GM23338 (cell line): ENCODE results near the gene TRAPPC3L. TPM values are rescaled to one million over a fixed set of nuclear protein-coding genes. Genes with fewer than 3 reads are reported as not detected.

Source experiments
- ATAC-seq: fragments of 200-7000 bp; cut with Tn5 transposase; 3 replicates; pipeline ENCODE4 v1.9.1; 2020
- DNase-seq: peaks from one replicate; pipeline ENCODE4 v3.0.0-alpha.2; 2015; ENCODE audit warnings: low spot score
- H2AFZ ChIP-seq: fragments of 200-600 bp; sonication (generic); 2 replicates; pipeline ENCODE4 v1.8.0; 2016; ENCODE audit warnings: antibody characterized with exemption, mild to moderate bottlenecking, moderate library complexity
- H3F3A ChIP-seq: fragments of 200-600 bp; sonication (generic); replicated peaks from 2 replicates; pipeline ENCODE4 v1.8.0; 2017; ENCODE audit warnings: antibody characterized with exemption, mixed run types, low read depth
- H3K27ac ChIP-seq: fragments of 200-600 bp; sonication (generic); 2 replicates; pipeline ENCODE4 v1.6.1; 2016; ENCODE audit warnings: low read depth
- H3K27me3 ChIP-seq: fragments of 200-600 bp; sonication (generic); 2 replicates; pipeline ENCODE4 v1.8.0; 2016; ENCODE audit warnings: mild to moderate bottlenecking, mixed run types, moderate library complexity; ENCODE audit not compliant: insufficient read depth
- H3K36me3 ChIP-seq: fragments of 200-600 bp; sonication (generic); 2 replicates; pipeline ENCODE4 v1.8.0; 2016; ENCODE audit warnings: mild to moderate bottlenecking; ENCODE audit not compliant: insufficient read depth
- H3K4me1 ChIP-seq: fragments of 200-600 bp; sonication (generic); 2 replicates; pipeline ENCODE4 v1.8.0; 2016; ENCODE audit warnings: mild to moderate bottlenecking, moderate library complexity; ENCODE audit not compliant: insufficient read depth
- H3K4me2 ChIP-seq: fragments of 200-600 bp; sonication (generic); 2 replicates; pipeline ENCODE4 v1.7.1; 2017; ENCODE audit warnings: mixed run types
- H3K4me3 ChIP-seq: fragments of 200-600 bp; sonication (generic); 2 replicates; pipeline ENCODE4 v1.6.1; 2016; ENCODE audit warnings: mixed run types
- H3K79me2 ChIP-seq: fragments of 200-600 bp; sonication (generic); replicated peaks from 2 replicates; pipeline ENCODE4 v1.8.0; 2017; ENCODE audit warnings: mild to moderate bottlenecking; ENCODE audit not compliant: insufficient read depth
- H3K9me2 ChIP-seq: fragments of 200-600 bp; sonication (generic); 2 replicates; pipeline ENCODE4 v1.8.0; 2017; ENCODE audit not compliant: insufficient read depth
- H4K20me1 ChIP-seq: fragments of 200-600 bp; sonication (generic); replicated peaks from 2 replicates; pipeline ENCODE4 v1.8.0; 2017; ENCODE audit warnings: mild to moderate bottlenecking; ENCODE audit not compliant: insufficient read depth
- H3K27ac Mint-ChIP-seq: 2 replicates; pipeline ENCODE4 v1.8.0; 2020; ENCODE audit warnings: inconsistent platforms, mild to moderate bottlenecking, moderate library complexity, mixed read lengths
- H3K27me3 Mint-ChIP-seq: 3 replicates; pipeline ENCODE4 v1.8.0; 2022; ENCODE audit warnings: low read depth, mild to moderate bottlenecking, moderate library complexity, mixed read lengths, inconsistent platforms; ENCODE audit not compliant: insufficient read depth, poor library complexity
- H3K36me3 Mint-ChIP-seq: 3 replicates; pipeline ENCODE4 v1.8.0; 2021; ENCODE audit warnings: low read depth, mild to moderate bottlenecking, inconsistent platforms, moderate library complexity, mixed read lengths
- H3K4me1 Mint-ChIP-seq: 3 replicates; pipeline ENCODE4 v1.8.0; 2020; ENCODE audit warnings: mild to moderate bottlenecking, inconsistent platforms, mixed read lengths
- H3K4me3 Mint-ChIP-seq: 3 replicates; pipeline ENCODE4 v1.8.0; 2021; ENCODE audit warnings: moderate library complexity, mild to moderate bottlenecking, inconsistent platforms, mixed read lengths
- H3K9me3 Mint-ChIP-seq: 3 replicates; pipeline ENCODE4 v1.8.0; 2020; ENCODE audit warnings: moderate library complexity, mild to moderate bottlenecking, inconsistent platforms, mixed read lengths
- CREB1 ChIP-seq: fragments of 250-450 bp; sonication (Bioruptor Pico); IDR thresholded peaks from 2 replicates; pipeline ENCODE4 v1.5.0; 2020; ENCODE audit warnings: low read depth, mild to moderate bottlenecking, moderate library complexity
- EZH2phosphoT487 ChIP-seq: fragments of 200-600 bp; sonication (generic); IDR thresholded peaks from one replicate; pipeline ENCODE4 v1.8.1; 2018; ENCODE audit warnings: antibody characterized with exemption; ENCODE audit not compliant: unreplicated experiment
- JUNB ChIP-seq: IDR thresholded peaks from one replicate; pipeline ENCODE4 v1.6.1; 2016; ENCODE audit warnings: antibody characterized with exemption; ENCODE audit not compliant: unreplicated experiment
- STAT1 ChIP-seq: IDR thresholded peaks from one replicate; pipeline ENCODE4 v1.6.1; 2016; ENCODE audit warnings: antibody characterized with exemption; ENCODE audit not compliant: unreplicated experiment
- ZNF114 ChIP-seq: fragments of 250-450 bp; sonication (Bioruptor Pico); IDR thresholded peaks from 2 replicates; pipeline ENCODE4 v1.5.0; 2020; ENCODE audit warnings: mild to moderate bottlenecking, moderate library complexity
- ZNF331 ChIP-seq: fragments of 250-450 bp; sonication (Bioruptor Pico); IDR thresholded peaks from 2 replicates; pipeline ENCODE4 v1.5.0; 2020; ENCODE audit warnings: low read depth, mild to moderate bottlenecking, moderate library complexity
- polyA plus RNA-seq: library from polyadenylated mRNA; unstranded; fragments of >200 nt; fragmentation: Nextera tagmentation; extraction: Ambion mirVana; gene quantifications from 2 replicates; pipeline ENCODE4 v1.2.1, GENCODE V29; 2016
- total RNA-seq: library from RNA; depleted of rRNA; stranded (reverse); fragments of >200 nt; shearing (Covaris generic); gene quantifications from 2 replicates; pipeline ENCODE4 v1.2.3, GENCODE V29; 2014
- TF ChIP-seq, protein P1 (sequence below): IDR thresholded peaks from 2 replicates; pipeline ENCODE4 v1.6.1; 2016; ENCODE audit warnings: antibody characterized with exemption
- TF ChIP-seq, protein P2 (sequence below), 2 experiments: fragments of 200-600 bp in 1 of 2; sonication (generic) in 1 of 2; conservative IDR thresholded peaks; 2 replicates each; pipeline versions ENCODE4 v1.5.1 to v1.6.1; 2016 to 2017; ENCODE audit warnings: antibody characterized with exemption in 2 of 2, low read depth in 2 of 2, mild to moderate bottlenecking in 2 of 2, moderate library complexity in 1 of 2

The TRAPPC3L gene
- total and polyA plus RNA-seq, 2 experiments from 2014 or later = not detected

DNA sequence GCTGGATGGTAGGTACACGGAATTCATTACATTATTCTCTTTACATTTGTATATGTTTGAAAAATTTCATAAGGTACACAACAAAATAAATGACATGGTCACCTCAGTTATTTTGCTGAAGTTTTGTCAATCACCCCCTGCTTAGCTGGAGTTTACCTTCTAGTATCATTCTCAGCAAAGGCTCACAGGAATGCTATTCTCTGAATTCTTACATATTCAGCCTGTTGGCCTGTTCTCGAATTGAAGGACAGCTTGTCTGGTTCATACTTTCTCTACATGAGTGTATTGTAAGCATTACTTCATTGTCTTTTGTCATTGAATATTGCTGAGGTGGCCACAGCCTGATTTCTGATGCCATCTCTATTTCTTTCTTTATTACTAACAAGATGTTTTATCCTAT lies 21.2 kb downstream of the TRAPPC3L start:
- no peaks in the 10 kb centered on the region for H3K79me2 ChIP-seq
- DNase-seq = peak; percentile 62
- H3F3A ChIP-seq = no peaks in the 10 kb centered on the region
- Mint-ChIP-seq H3K36me3 (no peaks in the 10 kb centered on the region), H3K4me3 (no peak overlapping the region), H3K27me3 (peaks cover 2% of the 10 kb centered on the region), H3K4me1 (peaks cover 29% of the 10 kb centered on the region), H3K9me3 (no peaks in the 10 kb centered on the region), H3K27ac (no peak overlapping the region; the same call in 1 of the 2 replicates)
- no peak overlapping the region for H3K27ac ChIP-seq
- TF ChIP-seq ZNF114 (CRISPR knock-in tag) (no peak), JUNB (no peak), ZNF331 (CRISPR knock-in tag) (no peak), CREB1 (CRISPR knock-in tag) (no peak), EZH2phosphoT487 (no peak)
- TF ChIP-seq, protein P1, sequence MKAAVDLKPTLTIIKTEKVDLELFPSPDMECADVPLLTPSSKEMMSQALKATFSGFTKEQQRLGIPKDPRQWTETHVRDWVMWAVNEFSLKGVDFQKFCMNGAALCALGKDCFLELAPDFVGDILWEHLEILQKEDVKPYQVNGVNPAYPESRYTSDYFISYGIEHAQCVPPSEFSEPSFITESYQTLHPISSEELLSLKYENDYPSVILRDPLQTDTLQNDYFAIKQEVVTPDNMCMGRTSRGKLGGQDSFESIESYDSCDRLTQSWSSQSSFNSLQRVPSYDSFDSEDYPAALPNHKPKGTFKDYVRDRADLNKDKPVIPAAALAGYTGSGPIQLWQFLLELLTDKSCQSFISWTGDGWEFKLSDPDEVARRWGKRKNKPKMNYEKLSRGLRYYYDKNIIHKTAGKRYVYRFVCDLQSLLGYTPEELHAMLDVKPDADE = no peak
- TF ChIP-seq, protein P2, sequence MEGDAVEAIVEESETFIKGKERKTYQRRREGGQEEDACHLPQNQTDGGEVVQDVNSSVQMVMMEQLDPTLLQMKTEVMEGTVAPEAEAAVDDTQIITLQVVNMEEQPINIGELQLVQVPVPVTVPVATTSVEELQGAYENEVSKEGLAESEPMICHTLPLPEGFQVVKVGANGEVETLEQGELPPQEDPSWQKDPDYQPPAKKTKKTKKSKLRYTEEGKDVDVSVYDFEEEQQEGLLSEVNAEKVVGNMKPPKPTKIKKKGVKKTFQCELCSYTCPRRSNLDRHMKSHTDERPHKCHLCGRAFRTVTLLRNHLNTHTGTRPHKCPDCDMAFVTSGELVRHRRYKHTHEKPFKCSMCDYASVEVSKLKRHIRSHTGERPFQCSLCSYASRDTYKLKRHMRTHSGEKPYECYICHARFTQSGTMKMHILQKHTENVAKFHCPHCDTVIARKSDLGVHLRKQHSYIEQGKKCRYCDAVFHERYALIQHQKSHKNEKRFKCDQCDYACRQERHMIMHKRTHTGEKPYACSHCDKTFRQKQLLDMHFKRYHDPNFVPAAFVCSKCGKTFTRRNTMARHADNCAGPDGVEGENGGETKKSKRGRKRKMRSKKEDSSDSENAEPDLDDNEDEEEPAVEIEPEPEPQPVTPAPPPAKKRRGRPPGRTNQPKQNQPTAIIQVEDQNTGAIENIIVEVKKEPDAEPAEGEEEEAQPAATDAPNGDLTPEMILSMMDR (conservative IDR thresholded peaks at IDR 0.05; ENCODE audit: low read depth in 2 of 2) = no peak
- H3K9me2 ChIP-seq = no peaks in the 10 kb centered on the region
- no peaks in the 10 kb centered on the region for H3K36me3 ChIP-seq
- no peaks in the 10 kb centered on the region for H3K27me3 ChIP-seq
- H3K4me3 ChIP-seq = no peak overlapping the region
- no peak overlapping the region for H2AFZ ChIP-seq
- H4K20me1 ChIP-seq = no peaks in the 10 kb centered on the region
- peaks cover 26% of the 10 kb centered on the region for H3K4me1 ChIP-seq
- no peak overlapping the region for H3K4me2 ChIP-seq
- peak; percentile 55 for ATAC-seq

DNA sequence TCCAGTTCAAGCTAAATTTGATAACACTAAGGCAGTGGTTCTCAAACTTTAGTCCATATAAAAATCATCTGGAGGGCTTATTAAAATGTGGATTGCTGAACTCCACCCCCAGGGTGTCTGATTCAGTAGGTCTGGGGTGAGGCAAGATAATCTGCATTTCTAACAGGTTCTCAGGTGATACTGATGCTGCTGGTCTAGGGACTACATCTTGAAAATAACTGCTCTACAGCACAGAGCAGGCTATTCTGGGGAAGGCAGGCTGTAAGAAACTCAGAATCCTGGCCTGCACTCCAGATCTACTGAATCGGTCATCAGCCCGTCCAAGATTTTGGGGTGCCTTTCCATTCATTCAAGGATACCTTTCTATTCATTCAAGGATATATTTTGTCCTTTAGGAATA lies 22.6 kb downstream of the TRAPPC3L start:
- TF ChIP-seq, protein P2 (conservative IDR thresholded peaks at IDR 0.05; ENCODE audit: low read depth in 2 of 2) = 0 out of 4 replicates have a peak, but pooled peaks of 1 of the 2 experiments have one; percentile 7
- TF ChIP-seq STAT1 (no peak), JUNB (no peak), ZNF114 (CRISPR knock-in tag) (no peak), CREB1 (CRISPR knock-in tag) (no peak)
- Histone ChIP-seq H3K79me2 (no peaks in the 10 kb centered on the region), H3K27me3 (no peaks in the 10 kb centered on the region), H3K9me2 (no peaks in the 10 kb centered on the region), H3K27ac (no peak overlapping the region), H3K4me1 (peaks cover 15% of the 10 kb centered on the region), H3K4me3 (no peak overlapping the region), H2AFZ (no peak overlapping the region), H3F3A (no peaks in the 10 kb centered on the region), H3K4me2 (no peak overlapping the region), H4K20me1 (no peaks in the 10 kb centered on the region), H3K36me3 (no peaks in the 10 kb centered on the region)
- DNase-seq (peak; percentile 51), ATAC-seq (peak; percentile 91)
- Mint-ChIP-seq H3K36me3 (no peaks in the 10 kb centered on the region), H3K27me3 (peaks cover 2% of the 10 kb centered on the region), H3K9me3 (no peaks in the 10 kb centered on the region), H3K4me3 (no peak overlapping the region), H3K27ac (no peak overlapping the region), H3K4me1 (peaks cover 22% of the 10 kb centered on the region)
